Measurements from ENCODE around the gene PPTC7.

Gene PPTC7

GRCh38 chr12:110556705-110557104 lies 26.4 kb downstream of the PPTC7 start:
- no peak for DNase-seq
- Histone ChIP-seq H3K9me3 (no peaks in the 10 kb centered on the region), H3K27me3 (no peaks in the 10 kb centered on the region), H3K36me3 (peaks cover 4% of the 10 kb centered on the region), H3K4me1 (no peaks in the 10 kb centered on the region), H3K4me3 (ENCODE audit: low read depth, low read length) (no peak overlapping the region)
- TF ChIP-seq, protein P1, sequence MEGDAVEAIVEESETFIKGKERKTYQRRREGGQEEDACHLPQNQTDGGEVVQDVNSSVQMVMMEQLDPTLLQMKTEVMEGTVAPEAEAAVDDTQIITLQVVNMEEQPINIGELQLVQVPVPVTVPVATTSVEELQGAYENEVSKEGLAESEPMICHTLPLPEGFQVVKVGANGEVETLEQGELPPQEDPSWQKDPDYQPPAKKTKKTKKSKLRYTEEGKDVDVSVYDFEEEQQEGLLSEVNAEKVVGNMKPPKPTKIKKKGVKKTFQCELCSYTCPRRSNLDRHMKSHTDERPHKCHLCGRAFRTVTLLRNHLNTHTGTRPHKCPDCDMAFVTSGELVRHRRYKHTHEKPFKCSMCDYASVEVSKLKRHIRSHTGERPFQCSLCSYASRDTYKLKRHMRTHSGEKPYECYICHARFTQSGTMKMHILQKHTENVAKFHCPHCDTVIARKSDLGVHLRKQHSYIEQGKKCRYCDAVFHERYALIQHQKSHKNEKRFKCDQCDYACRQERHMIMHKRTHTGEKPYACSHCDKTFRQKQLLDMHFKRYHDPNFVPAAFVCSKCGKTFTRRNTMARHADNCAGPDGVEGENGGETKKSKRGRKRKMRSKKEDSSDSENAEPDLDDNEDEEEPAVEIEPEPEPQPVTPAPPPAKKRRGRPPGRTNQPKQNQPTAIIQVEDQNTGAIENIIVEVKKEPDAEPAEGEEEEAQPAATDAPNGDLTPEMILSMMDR (IDR thresholded peaks at IDR 0.05; ENCODE audit: low read depth, low read length): no peak

GRCh38 chr12:110555577-110556406 lies 27.3 kb downstream of the PPTC7 start:
- Histone ChIP-seq H3K4me3 (ENCODE audit: low read depth, low read length) (no peak overlapping the region), H3K9me3 (no peaks in the 10 kb centered on the region), H3K27me3 (no peaks in the 10 kb centered on the region), H3K4me1 (no peaks in the 10 kb centered on the region), H3K36me3 (peaks cover 12% of the 10 kb centered on the region)
- no peak for DNase-seq
- TF ChIP-seq, protein P1 (IDR thresholded peaks at IDR 0.05; ENCODE audit: low read depth, low read length): no peak

GRCh38 chr12:110554184-110554583 lies 28.9 kb downstream of the PPTC7 start:
- no peak overlapping the region for H3K4me3 ChIP-seq (ENCODE audit: low read depth, low read length)
- no peaks in the 10 kb centered on the region for H3K9me3 ChIP-seq
- TF ChIP-seq, protein P1 (IDR thresholded peaks at IDR 0.05; ENCODE audit: low read depth, low read length): no peak
- H3K4me1 ChIP-seq: no peaks in the 10 kb centered on the region
- H3K36me3 ChIP-seq: peaks cover 17% of the 10 kb centered on the region
- no peak for DNase-seq
- no peaks in the 10 kb centered on the region for H3K27me3 ChIP-seq

DNA sequence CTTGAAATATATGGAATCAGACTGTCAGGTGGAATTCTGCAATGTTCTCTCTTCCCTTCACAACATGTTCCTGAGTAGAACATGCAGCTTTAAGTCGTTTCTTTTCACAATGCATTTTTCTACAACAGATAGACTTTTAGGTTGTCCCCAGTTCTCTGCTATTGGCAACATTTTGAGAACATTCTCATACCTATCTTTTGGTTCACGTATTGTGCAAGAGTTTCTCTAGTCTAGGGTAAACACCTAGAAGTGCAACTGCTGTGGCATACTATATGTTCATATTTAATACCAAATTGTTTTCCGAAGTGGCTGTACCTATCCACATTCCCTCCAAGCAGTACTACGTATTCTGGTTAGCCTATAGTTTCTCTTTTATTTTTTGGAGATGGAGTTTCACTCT lies 32.1 kb downstream of the PPTC7 start:
- no peak for DNase-seq
- H3K36me3 ChIP-seq: peaks cover 24% of the 10 kb centered on the region
- H3K9me3 ChIP-seq: no peaks in the 10 kb centered on the region
- no peaks in the 10 kb centered on the region for H3K27me3 ChIP-seq
- no peak overlapping the region for H3K4me3 ChIP-seq (ENCODE audit: low read depth, low read length)
- TF ChIP-seq, protein P1 (IDR thresholded peaks at IDR 0.05; ENCODE audit: low read depth, low read length): no peak
- H3K4me1 ChIP-seq: no peaks in the 10 kb centered on the region

GRCh38 chr12:110549716-110550115 lies 33.4 kb downstream of the PPTC7 start:
- Histone ChIP-seq H3K4me1 (no peaks in the 10 kb centered on the region), H3K9me3 (no peaks in the 10 kb centered on the region), H3K27me3 (no peaks in the 10 kb centered on the region), H3K4me3 (ENCODE audit: low read depth, low read length) (no peak overlapping the region), H3K36me3 (peaks cover 24% of the 10 kb centered on the region)
- no peak for DNase-seq
- TF ChIP-seq, protein P1 (IDR thresholded peaks at IDR 0.05; ENCODE audit: low read depth, low read length): no peak

- no peaks in the 10 kb centered on the region for H3K4me1 ChIP-seq
- no peak for DNase-seq
- no peaks in the 10 kb centered on the region for H3K9me3 ChIP-seq
- peaks cover 31% of the 10 kb centered on the region for H3K36me3 ChIP-seq
- H3K27me3 ChIP-seq: no peaks in the 10 kb centered on the region
- TF ChIP-seq, protein P1 (IDR thresholded peaks at IDR 0.05; ENCODE audit: low read depth, low read length): no peak
- no peak overlapping the region for H3K4me3 ChIP-seq (ENCODE audit: low read depth, low read length)
Measured at GRCh38 chr12:110548678-110549077, 34.4 kb downstream of the PPTC7 start.

All from BE2C (cell line).